ENCODE results near the gene SGO2.
"Not testable (repeated sequence)": the region's sequence is repeated elsewhere in the genome, so short reads cannot be mapped to it uniquely, and the experiment has no call there.

Gene SGO2

GRCh38 chr2:200596774-200597570 lies 71.0 kb downstream of the SGO2 start:
- no peak for DNase-seq (ENCODE audit: low read depth)

DNA sequence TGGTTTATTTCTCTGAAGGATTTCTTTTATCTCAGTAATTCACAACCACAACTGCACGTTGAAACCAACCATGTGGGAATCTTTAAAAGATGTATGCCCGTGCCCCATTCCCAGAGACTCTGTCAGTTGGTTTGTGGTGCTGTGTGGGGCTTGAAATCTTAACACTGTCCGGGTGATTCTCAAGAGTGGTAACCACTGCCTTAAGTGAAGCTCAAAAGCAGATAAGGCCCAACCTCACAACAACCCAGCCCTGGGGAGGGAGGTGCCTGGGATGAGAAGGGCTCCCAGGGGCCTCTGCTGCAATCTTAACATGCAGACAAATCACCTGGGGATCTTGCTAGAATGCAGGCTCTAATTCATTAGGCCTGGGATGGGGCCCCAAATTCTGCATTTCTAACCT lies 73.2 kb downstream of the SGO2 start:
- DNase-seq (ENCODE audit: low read depth) = no peak

DNA sequence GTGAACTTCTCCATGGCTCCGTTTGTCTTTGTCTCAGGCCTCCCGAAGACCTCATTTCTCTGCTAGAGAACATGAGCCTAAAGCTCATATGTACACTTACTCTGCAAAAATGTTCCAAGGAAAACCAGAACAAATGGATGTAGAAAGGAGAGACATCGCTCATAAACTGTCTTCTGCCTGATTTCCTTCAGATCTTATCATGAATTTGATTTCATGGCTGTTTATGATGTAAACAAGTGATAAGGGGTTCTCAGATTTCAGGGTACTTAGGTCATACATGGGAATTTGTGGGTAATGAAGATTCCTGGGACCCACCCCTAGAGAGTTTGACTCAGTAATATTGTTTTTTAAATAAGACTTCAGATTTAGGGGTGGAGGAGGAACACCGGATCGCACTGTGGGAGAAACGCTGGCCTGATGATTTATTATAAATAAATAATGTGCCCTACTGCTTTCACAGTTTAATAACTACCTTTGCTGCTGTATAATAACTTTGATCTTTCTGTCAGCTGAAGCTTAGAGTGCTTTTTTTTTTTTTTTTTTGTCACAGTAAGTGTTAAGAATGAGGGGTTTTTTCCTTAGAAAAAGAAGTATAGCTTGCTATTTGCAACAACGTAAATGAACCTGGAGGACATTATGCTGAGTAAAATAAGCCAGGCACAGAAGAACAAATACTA lies 74.7 kb downstream of the SGO2 start:
- DNase-seq (ENCODE audit: low read depth) = no peak

DNA sequence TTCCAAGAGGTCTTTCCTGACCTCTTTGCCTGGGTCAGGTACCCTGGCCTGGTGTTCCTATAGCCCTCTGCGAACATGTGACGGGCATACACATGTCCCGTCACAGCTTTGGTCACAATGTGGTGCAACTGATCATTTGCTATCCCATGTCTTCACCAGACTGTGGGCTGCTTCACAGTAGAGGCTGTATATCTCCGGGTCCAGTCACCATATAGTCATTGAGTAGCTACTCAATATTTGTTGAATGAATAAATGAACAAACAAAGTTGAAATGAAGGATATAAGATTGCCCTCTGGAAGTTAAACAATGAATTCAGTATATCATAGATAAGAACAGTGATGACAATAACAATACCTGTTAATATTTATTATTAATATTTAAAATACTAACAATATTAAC lies 76.6 kb downstream of the SGO2 start:
- no peak for DNase-seq (ENCODE audit: low read depth)

GRCh38 chr2:200603972-200604371 lies 78.0 kb downstream of the SGO2 start:
- DNase-seq (ENCODE audit: low read depth) = peak; percentile 56

DNA sequence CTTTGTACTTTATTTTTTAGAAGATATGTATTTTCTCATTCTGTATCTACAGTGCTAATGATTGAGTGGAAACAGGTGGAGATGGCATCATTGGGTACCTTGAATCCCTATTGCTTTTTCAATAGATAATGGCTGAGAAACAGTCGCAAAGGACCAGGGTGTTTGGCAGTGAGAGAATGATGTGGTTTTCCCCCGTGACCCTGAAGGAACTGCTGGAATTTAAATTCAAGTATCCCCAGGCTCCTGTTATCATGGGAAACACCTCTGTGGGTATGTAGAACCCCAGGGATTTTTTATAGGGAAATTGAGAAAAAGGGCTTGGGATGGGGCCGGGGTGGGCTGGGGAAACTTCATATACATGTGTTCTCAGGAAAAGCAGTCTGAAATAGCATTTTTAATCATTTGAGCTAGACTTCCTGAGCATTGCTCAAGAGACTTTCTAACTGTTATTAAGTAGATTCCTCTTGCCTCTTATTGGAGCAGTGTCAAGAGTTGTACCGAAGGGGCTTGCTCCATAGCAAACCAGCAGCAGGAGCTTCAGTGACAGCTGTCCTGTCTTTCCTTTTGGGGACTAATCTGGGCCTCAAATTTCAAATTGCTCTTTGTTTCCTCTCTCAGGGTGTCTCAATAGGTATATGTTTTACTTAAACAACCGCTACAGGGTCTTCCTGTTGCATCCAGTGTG lies 78.7 kb downstream of the SGO2 start:
- peak; percentile 36 for DNase-seq (ENCODE audit: low read depth)

GRCh38 chr2:200608341-200609027 lies 82.5 kb downstream of the SGO2 start:
- no peak for DNase-seq (ENCODE audit: low read depth)

GRCh38 chr2:200609028-200609614 lies 83.1 kb downstream of the SGO2 start:
- peak; percentile 84 for DNase-seq (ENCODE audit: low read depth)

GRCh38 chr2:200610217-200610616 lies 84.2 kb downstream of the SGO2 start:
- DNase-seq (ENCODE audit: low read depth) = not testable (repeated sequence)

GRCh38 chr2:200613692-200614091 lies 87.7 kb downstream of the SGO2 start:
- DNase-seq (ENCODE audit: low read depth) = no peak

DNA sequence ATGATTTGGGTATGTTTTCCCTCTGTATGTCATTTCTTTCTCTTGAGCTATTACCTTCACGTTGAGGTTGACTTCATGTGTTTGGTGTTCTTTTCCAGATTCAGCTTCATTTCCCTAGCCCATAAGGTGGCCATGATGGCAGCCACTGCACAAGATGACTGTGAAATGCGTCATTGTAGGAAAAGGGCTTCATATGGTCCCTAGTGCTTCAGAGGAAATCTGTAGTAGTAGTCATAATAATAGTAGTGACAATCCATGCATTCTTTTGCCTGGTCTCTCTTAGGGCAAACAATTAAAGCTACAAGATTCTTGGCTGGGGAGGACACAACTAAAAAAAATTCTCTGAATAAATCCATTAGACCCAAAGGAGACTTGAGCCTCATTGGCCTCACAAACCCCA lies 88.2 kb downstream of the SGO2 start:
- no peak for DNase-seq (ENCODE audit: low read depth)

- peak; percentile 83 for DNase-seq (ENCODE audit: low read depth)
Observed at GRCh38 chr2:200615247-200615646, 89.2 kb downstream of the SGO2 start.

- DNase-seq (ENCODE audit: low read depth) = no peak
Observed at GRCh38 chr2:200616193-200616592, 90.2 kb downstream of the SGO2 start.

- DNase-seq (ENCODE audit: low read depth) = peak; percentile 69
Observed at GRCh38 chr2:200616656-200617055, 90.6 kb downstream of the SGO2 start.

GRCh38 chr2:200617156-200618053 lies 91.4 kb downstream of the SGO2 start:
- DNase-seq (ENCODE audit: low read depth) = peak; percentile 58

DNA sequence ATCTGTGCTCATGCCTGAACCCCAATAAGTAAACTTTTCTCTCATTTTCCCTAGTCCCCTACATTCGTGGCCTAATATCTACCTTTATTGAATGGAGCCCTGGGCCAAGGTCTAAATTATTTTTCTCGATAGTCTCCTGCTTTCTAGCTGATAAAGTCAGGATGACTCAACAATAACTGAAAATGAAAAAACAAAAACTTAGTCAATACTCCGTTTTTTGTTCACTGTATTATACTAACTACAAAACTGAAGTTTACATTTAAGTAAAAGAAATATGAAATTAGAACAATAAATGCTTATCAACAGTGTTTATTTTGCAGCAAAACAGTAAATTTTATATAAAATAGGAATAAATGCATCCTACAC lies 92.0 kb downstream of the SGO2 start:
- DNase-seq (ENCODE audit: low read depth) = no peak

- peak; percentile 87 for DNase-seq (ENCODE audit: low read depth)
Observed at GRCh38 chr2:200618590-200619021, 92.6 kb downstream of the SGO2 start.

DNA sequence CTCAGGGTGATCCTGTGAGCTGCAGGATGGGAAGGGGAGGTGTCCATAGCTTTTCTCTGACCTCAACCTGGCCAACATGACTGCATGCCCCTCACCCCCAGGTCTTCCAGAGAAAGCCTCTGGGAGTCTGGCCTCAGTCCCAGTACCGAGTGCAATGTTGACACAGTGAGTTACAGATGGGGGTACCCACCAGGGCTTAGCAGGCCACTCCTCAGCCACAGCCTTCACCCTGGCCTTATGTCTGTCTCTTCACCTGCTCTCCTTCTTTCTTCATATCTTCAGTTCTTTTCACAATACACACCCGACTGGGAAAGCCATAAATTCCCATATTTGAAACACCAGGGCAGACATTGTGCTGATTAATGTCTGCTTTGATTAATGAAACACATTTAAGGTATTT lies 93.3 kb downstream of the SGO2 start:
- no peak for DNase-seq (ENCODE audit: low read depth)

GRCh38 chr2:200620606-200621390 lies 94.8 kb downstream of the SGO2 start:
- no peak for DNase-seq (ENCODE audit: low read depth)

DNA sequence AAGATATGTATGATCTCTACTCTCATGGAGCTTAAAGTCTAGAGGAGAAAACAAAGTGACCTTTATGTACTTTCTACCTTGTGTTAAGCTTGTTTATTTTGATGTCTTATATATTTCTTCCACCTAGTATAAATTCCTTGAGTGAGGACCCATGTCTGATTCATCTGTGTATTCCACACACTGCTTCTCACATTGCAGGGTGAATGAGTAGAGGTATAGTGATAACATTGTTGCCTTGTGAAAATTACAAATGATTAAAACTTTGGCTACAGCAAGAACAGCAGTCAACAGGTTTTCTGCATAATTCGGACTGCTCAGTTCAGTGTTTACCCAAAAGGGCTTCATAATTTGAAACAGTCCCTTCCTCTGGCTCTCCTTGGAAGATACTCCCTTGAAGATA lies 96.1 kb downstream of the SGO2 start:
- DNase-seq (ENCODE audit: low read depth) = no peak
